SK-N-SH treated with all-trans-retinoic acid at 6 μM for 48 hours (cell line): Measurements from ENCODE around the gene ANK3.

ENCODE experiments used
- ATAC-seq: fragments of 200-7000 bp; cut with Tn5 transposase; 3 replicates; pipeline ENCODE4 v1.9.1; 2020; ENCODE audit warnings: mild to moderate bottlenecking, moderate library complexity
- ARNTL ChIP-seq: fragments of 450-650 bp; formaldehyde crosslinking; IDR thresholded peaks from 2 replicates; pipeline ENCODE4 v1.5.0; 2020; ENCODE audit warnings: low read depth, mild to moderate bottlenecking, moderate library complexity, borderline replicate concordance
- BACH2 ChIP-seq: fragments of 250-450 bp; sonication (Bioruptor Pico); IDR thresholded peaks from 2 replicates; pipeline ENCODE4 v1.9.0; 2021; ENCODE audit warnings: mild to moderate bottlenecking, borderline replicate concordance
- CREB5 ChIP-seq: fragments of 250-450 bp; sonication (Bioruptor Pico); IDR thresholded peaks from 2 replicates; pipeline ENCODE4 v1.5.1; 2020; ENCODE audit warnings: low read depth, mild to moderate bottlenecking, moderate library complexity
- CSDC2 ChIP-seq: fragments of 250-450 bp; sonication (Bioruptor Pico); IDR thresholded peaks from 2 replicates; pipeline ENCODE4 v1.5.0; 2020; ENCODE audit warnings: mild to moderate bottlenecking, moderate library complexity
- CSRNP3 ChIP-seq: fragments of 250-450 bp; sonication (Bioruptor Pico); IDR thresholded peaks from 2 replicates; pipeline ENCODE4 v1.5.1; 2021; ENCODE audit warnings: mild to moderate bottlenecking, moderate library complexity
- ESRRG ChIP-seq: fragments of 250-450 bp; sonication (Bioruptor Pico); IDR thresholded peaks from 2 replicates; pipeline ENCODE4 v1.6.1; 2021; ENCODE audit warnings: mild to moderate bottlenecking
- GLIS3 ChIP-seq: fragments of 250-450 bp; sonication (Bioruptor Pico); IDR thresholded peaks from 2 replicates; pipeline ENCODE4 v1.5.0; 2020; ENCODE audit warnings: mild to moderate bottlenecking, moderate library complexity
- ISL1 ChIP-seq: fragments of 250-450 bp; sonication (Bioruptor Pico); IDR thresholded peaks from 2 replicates; pipeline ENCODE4 v2.1.2; 2022; ENCODE audit warnings: mild to moderate bottlenecking, moderate library complexity
- OSR1 ChIP-seq: fragments of 250-450 bp; sonication (Bioruptor Pico); IDR thresholded peaks from 2 replicates; pipeline ENCODE4 v1.8.0; 2022; ENCODE audit warnings: moderate library complexity, mild to moderate bottlenecking, inconsistent platforms
- POU6F1 ChIP-seq: fragments of 250-450 bp; sonication (Bioruptor Pico); IDR thresholded peaks from 2 replicates; pipeline ENCODE4 v1.8.0; 2021; ENCODE audit warnings: low read depth, mild to moderate bottlenecking, moderate library complexity, borderline replicate concordance
- PPARA ChIP-seq: fragments of 250-450 bp; sonication (Bioruptor Pico); IDR thresholded peaks from 2 replicates; pipeline ENCODE4 v1.5.0; 2020; ENCODE audit warnings: mild to moderate bottlenecking, borderline replicate concordance
- RARB ChIP-seq: fragments of 250-450 bp; sonication (Bioruptor Pico); IDR thresholded peaks from 2 replicates; pipeline ENCODE4 v1.8.0; 2021; ENCODE audit warnings: mild to moderate bottlenecking, moderate library complexity
- SNAI2 ChIP-seq: fragments of 250-450 bp; sonication (Bioruptor Pico); IDR thresholded peaks from 2 replicates; pipeline ENCODE4 v1.5.0; 2020; ENCODE audit warnings: mild to moderate bottlenecking, moderate library complexity
- TCF4 ChIP-seq: fragments of 250-450 bp; sonication (Bioruptor Pico); IDR thresholded peaks from 2 replicates; pipeline ENCODE4 v1.8.0; 2021; ENCODE audit warnings: mild to moderate bottlenecking, moderate library complexity, borderline replicate concordance
- TOX ChIP-seq: fragments of 250-450 bp; sonication (Bioruptor Pico); IDR thresholded peaks from 2 replicates; pipeline ENCODE4 v1.8.0; 2021; ENCODE audit warnings: mild to moderate bottlenecking, moderate library complexity, borderline replicate concordance
- TSHZ2 ChIP-seq: fragments of 250-450 bp; sonication (Bioruptor Pico); IDR thresholded peaks from 2 replicates; pipeline ENCODE4 v1.5.0; 2020; ENCODE audit warnings: mild to moderate bottlenecking, moderate library complexity
- ZC3H10 ChIP-seq: fragments of 250-450 bp; sonication (Bioruptor Pico); IDR thresholded peaks from 2 replicates; pipeline ENCODE4 v1.5.1; 2021; ENCODE audit warnings: mild to moderate bottlenecking, moderate library complexity
- ZFP3 ChIP-seq: fragments of 250-450 bp; sonication (Bioruptor Pico); IDR thresholded peaks from 2 replicates; pipeline ENCODE4 v1.5.0; 2020; ENCODE audit warnings: mild to moderate bottlenecking, moderate library complexity
- ZFP30 ChIP-seq: fragments of 450-650 bp; formaldehyde crosslinking; IDR thresholded peaks from 2 replicates; pipeline ENCODE4 v1.5.0; 2022; ENCODE audit warnings: mild to moderate bottlenecking, moderate library complexity
- ZNF565 ChIP-seq: fragments of 450-650 bp; formaldehyde crosslinking; conservative IDR thresholded peaks from 2 replicates; pipeline ENCODE4 v1.5.0; 2020; ENCODE audit warnings: low read depth, mild to moderate bottlenecking, moderate library complexity
- ZNF70 ChIP-seq: fragments of 450-650 bp; formaldehyde crosslinking; IDR thresholded peaks from 2 replicates; pipeline ENCODE4 v1.5.0; 2020; ENCODE audit warnings: mild to moderate bottlenecking, moderate library complexity
- ZNF8 ChIP-seq: fragments of 450-650 bp; formaldehyde crosslinking; IDR thresholded peaks from 2 replicates; pipeline ENCODE4 v1.5.0; 2020; ENCODE audit warnings: mild to moderate bottlenecking, moderate library complexity

ANK3 gene

GRCh38 chr10:59984415-59984814 lies 405.3 kb downstream of the ANK3 start:
- no peak for ATAC-seq
- no peak for TF ChIP-seq ISL1 (CRISPR knock-in tag)
- TF ChIP-seq TOX (CRISPR knock-in tag): no peak
- TF ChIP-seq ZC3H10 (CRISPR knock-in tag): no peak
- TF ChIP-seq CSRNP3 (CRISPR knock-in tag): no peak
- TF ChIP-seq OSR1 (CRISPR knock-in tag): no peak
- TF ChIP-seq POU6F1: no peak
- no peak for TF ChIP-seq TCF4 (CRISPR knock-in tag)
- TF ChIP-seq ZFP30 (CRISPR knock-in tag): no peak
- TF ChIP-seq ZNF70 (CRISPR knock-in tag): no peak
- no peak for TF ChIP-seq ZNF8
- TF ChIP-seq PPARA: no peak
- no peak for TF ChIP-seq BACH2 (CRISPR knock-in tag)
- TF ChIP-seq ZNF565 (CRISPR knock-in tag): no peak
- TF ChIP-seq ESRRG (CRISPR knock-in tag): no peak
- TF ChIP-seq CREB5: no peak
- TF ChIP-seq CSDC2 (CRISPR knock-in tag): no peak

GRCh38 chr10:59980356-59980755 lies 409.3 kb downstream of the ANK3 start:
- no peak for ATAC-seq
- no peak for TF ChIP-seq ISL1 (CRISPR knock-in tag)
- TF ChIP-seq CREB5: no peak
- TF ChIP-seq ZNF565 (CRISPR knock-in tag): no peak
- no peak for TF ChIP-seq TOX (CRISPR knock-in tag)
- TF ChIP-seq ZFP3: no peak
- TF ChIP-seq ZNF8: no peak
- no peak for TF ChIP-seq ZFP30 (CRISPR knock-in tag)
- no peak for TF ChIP-seq TCF4 (CRISPR knock-in tag)
- no peak for TF ChIP-seq TSHZ2 (CRISPR knock-in tag)

- no peak for TF ChIP-seq ZC3H10 (CRISPR knock-in tag)
- TF ChIP-seq RARB (CRISPR knock-in tag): no peak
- TF ChIP-seq OSR1 (CRISPR knock-in tag): no peak
- no peak for TF ChIP-seq ZNF565 (CRISPR knock-in tag)
- TF ChIP-seq, all 23 proteins: peak for 0
- no peak for ATAC-seq
Observed at GRCh38 chr10:59977486-59977885, 412.2 kb downstream of the ANK3 start.

- ATAC-seq: no peak
- TF ChIP-seq TOX (CRISPR knock-in tag) (no peak), CSRNP3 (CRISPR knock-in tag) (no peak), ZNF565 (CRISPR knock-in tag) (no peak), OSR1 (CRISPR knock-in tag) (no peak), ARNTL (CRISPR knock-in tag) (no peak), CREB5 (no peak), ZFP3 (no peak), ESRRG (CRISPR knock-in tag) (no peak), TCF4 (CRISPR knock-in tag) (no peak), GLIS3 (CRISPR knock-in tag) (no peak), ZNF70 (CRISPR knock-in tag) (no peak), SNAI2 (CRISPR knock-in tag) (no peak), ZFP30 (CRISPR knock-in tag) (no peak), PPARA (no peak), BACH2 (CRISPR knock-in tag) (no peak)
Observed at GRCh38 chr10:59976909-59977308, 412.8 kb downstream of the ANK3 start.
